Measurements from ENCODE around the gene TANC1. TPM values are rescaled to one million over a fixed set of nuclear protein-coding genes. Genes with fewer than 3 reads are reported as not detected.

The TANC1 gene
- total RNA-seq, 1 experiment from 2014 or later = 2.5 TPM

DNA sequence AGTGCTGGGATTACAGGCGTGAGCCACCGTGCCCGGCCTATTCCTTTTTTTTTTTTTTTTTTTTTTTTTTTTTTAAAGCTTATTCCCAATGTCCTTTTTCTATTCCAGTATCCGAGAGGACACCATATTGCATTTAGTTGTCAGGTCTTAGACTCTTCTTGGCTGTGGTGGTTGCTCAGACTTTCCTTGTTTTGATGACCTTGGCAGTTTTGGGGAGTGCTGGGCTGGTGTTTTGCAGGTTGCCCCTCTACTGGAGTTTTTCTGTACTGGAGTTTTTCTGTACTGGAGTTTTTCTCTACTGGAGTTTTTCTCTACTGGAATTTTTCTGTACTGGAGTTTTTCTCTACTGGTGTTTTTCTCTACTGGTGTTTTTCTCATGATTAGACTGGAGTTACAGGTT lies 149.2 kb downstream of the TANC1 start:
- WGBS (ENCODE audit: extremely low coverage, insufficient read length, low lambda C conversion rate) = no CpG with 5 or more reads among the region's 4 CpGs
- TF ChIP-seq, protein P1, sequence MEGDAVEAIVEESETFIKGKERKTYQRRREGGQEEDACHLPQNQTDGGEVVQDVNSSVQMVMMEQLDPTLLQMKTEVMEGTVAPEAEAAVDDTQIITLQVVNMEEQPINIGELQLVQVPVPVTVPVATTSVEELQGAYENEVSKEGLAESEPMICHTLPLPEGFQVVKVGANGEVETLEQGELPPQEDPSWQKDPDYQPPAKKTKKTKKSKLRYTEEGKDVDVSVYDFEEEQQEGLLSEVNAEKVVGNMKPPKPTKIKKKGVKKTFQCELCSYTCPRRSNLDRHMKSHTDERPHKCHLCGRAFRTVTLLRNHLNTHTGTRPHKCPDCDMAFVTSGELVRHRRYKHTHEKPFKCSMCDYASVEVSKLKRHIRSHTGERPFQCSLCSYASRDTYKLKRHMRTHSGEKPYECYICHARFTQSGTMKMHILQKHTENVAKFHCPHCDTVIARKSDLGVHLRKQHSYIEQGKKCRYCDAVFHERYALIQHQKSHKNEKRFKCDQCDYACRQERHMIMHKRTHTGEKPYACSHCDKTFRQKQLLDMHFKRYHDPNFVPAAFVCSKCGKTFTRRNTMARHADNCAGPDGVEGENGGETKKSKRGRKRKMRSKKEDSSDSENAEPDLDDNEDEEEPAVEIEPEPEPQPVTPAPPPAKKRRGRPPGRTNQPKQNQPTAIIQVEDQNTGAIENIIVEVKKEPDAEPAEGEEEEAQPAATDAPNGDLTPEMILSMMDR (conservative IDR thresholded peaks at IDR 0.05) = no peak
- Histone ChIP-seq H4K5ac (ENCODE audit: insufficient read length, low read depth, low read length) (no peak overlapping the region), H2BK5ac (ENCODE audit: insufficient read length, low read length) (no peak overlapping the region), H3K27ac (ENCODE audit: insufficient read length, low read depth, low read length) (no peak overlapping the region), H3K4me2 (ENCODE audit: insufficient read depth, insufficient read length, low read length) (no peak overlapping the region), H3K9me3 (ENCODE audit: control insufficient read depth, low read depth, low read length) (no peaks in the 10 kb centered on the region), H3T11ph (ENCODE audit: low read length) (no peak overlapping the region), H4K20me1 (ENCODE audit: control insufficient read depth, insufficient read depth, insufficient read length) (no peaks in the 10 kb centered on the region), H2BK20ac (ENCODE audit: low read depth, low read length, poor library complexity, severe bottlenecking) (no peak overlapping the region), H3K23me2 (ENCODE audit: insufficient read length, low read depth, low read length, poor library complexity, severe bottlenecking) (no peaks in the 10 kb centered on the region), H3K56ac (ENCODE audit: insufficient read length, low read depth, low read length) (no peak overlapping the region), H3K23ac (ENCODE audit: insufficient read length, low read depth, low read length) (no peak overlapping the region), H3K79me2 (ENCODE audit: insufficient read depth, low read length) (no peaks in the 10 kb centered on the region), H3K18ac (ENCODE audit: insufficient read length, low read depth, low read length) (no peak overlapping the region), H2AK5ac (ENCODE audit: insufficient read length, low read length) (no peak overlapping the region), H3K4ac (ENCODE audit: low read depth, low read length) (no peak overlapping the region), H3K4me1 (ENCODE audit: insufficient read depth, low read length) (no peaks in the 10 kb centered on the region), H2BK12ac (ENCODE audit: insufficient read length, low read depth, low read length) (no peak overlapping the region), H3K14ac (ENCODE audit: insufficient read depth, low read length) (no peak overlapping the region), H3K27me3 (ENCODE audit: insufficient read depth, low read length) (no peaks in the 10 kb centered on the region), H3K9ac (ENCODE audit: extremely low read depth, insufficient read length, low read length) (no peak overlapping the region), H4K91ac (ENCODE audit: insufficient read length, low read depth, low read length) (no peak overlapping the region), H2AFZ (ENCODE audit: low read length) (no peak overlapping the region), H2BK15ac (ENCODE audit: low read depth, low read length) (no peak overlapping the region), H4K8ac (replicated peaks; ENCODE audit: insufficient read length, low read depth, low read length) (no peak overlapping the region), H3K79me1 (ENCODE audit: insufficient read depth, low read depth, low read length, poor library complexity, severe bottlenecking) (no peaks in the 10 kb centered on the region), H2BK120ac (ENCODE audit: low read depth, low read length, poor library complexity, severe bottlenecking) (no peak overlapping the region)
- H3K36me3 Mint-ChIP-seq (ENCODE audit: insufficient read depth in 1 of 3, low read depth in 3 of 3) = no peaks in the 10 kb centered on the region; a peak in 1 of 7 replicates
- H3K27ac Mint-ChIP-seq = no peak overlapping the region; a peak in 1 of 7 replicates
- no peak overlapping the region for H3K4me3 Mint-ChIP-seq
- no peaks in the 10 kb centered on the region for H3K9me3 Mint-ChIP-seq
- peaks cover 0 to 2% of the 10 kb centered on the region in 2 experiments; a peak in 1 of 4 replicates for H3K4me1 Mint-ChIP-seq
- DNase-seq = no peak
- no peaks in the 10 kb centered on the region for H3K27me3 Mint-ChIP-seq (ENCODE audit: low read depth)
